ENCODE measurements around the gene CLEC1A.

Gene CLEC1A

GRCh38 chr12:10132850-10133370, 34.1 kb upstream of the CLEC1A start:
- no peak for TF ChIP-seq CTCF (IDR thresholded peaks at IDR 0.05; ENCODE audit: insufficient read depth, low read length, missing control alignments)
- POLR2A ChIA-PET: no interaction called here
- DNase-seq (ENCODE audit: low read depth, low spot score): no peak
- CTCF ChIA-PET: interaction anchor here (1.0 to 1.4 kb wide), 2 partner anchors 18 to 386 kb away, joined by 3 read pairs; no protein-coding TSS in a partner anchor
- H3K4me3 ChIP-seq (ENCODE audit: low read depth, low read length): no peak overlapping the region

GRCh38 chr12:10131111-10131690, 32.4 kb upstream of the CLEC1A start:
- no peak overlapping the region for H3K4me3 ChIP-seq (ENCODE audit: low read depth, low read length)
- no peak for TF ChIP-seq CTCF (IDR thresholded peaks at IDR 0.05; ENCODE audit: insufficient read depth, low read length, missing control alignments)
- ChIA-PET POLR2A (no interaction called here), CTCF (interaction anchor here (0.7 to 2.1 kb wide), 4 partner anchors 8 to 99 kb away, joined by 3 to 10 read pairs (median 4); no protein-coding TSS in a partner anchor)
- DNase-seq (ENCODE audit: low read depth, low spot score): no peak

GRCh38 chr12:10130042-10130441, 31.3 kb upstream of the CLEC1A start, which contains the start of gene CLEC7A:
TSS of gene CLEC7A (minus strand) at chr12:10130199. CDS start at chr12:10130082, 117 bp downstream.
- ChIA-PET POLR2A (no interaction called here), CTCF (interaction anchor here (1.1 to 2.1 kb wide), 3 partner anchors 9 to 30 kb away, joined by 3 to 10 read pairs (median 3); no protein-coding TSS in a partner anchor)
- DNase-seq (ENCODE audit: low read depth, low spot score): no peak
- no peak for TF ChIP-seq CTCF (IDR thresholded peaks at IDR 0.05; ENCODE audit: insufficient read depth, low read length, missing control alignments)
- H3K4me3 ChIP-seq (ENCODE audit: low read depth, low read length): no peak within 1 kb of the TSS

GRCh38 chr12:10128687-10129086, 29.9 kb upstream of the CLEC1A start:
- ChIA-PET CTCF (no interaction called here), POLR2A (no interaction called here)
- no peak for DNase-seq (ENCODE audit: low read depth, low spot score)
- no peak for TF ChIP-seq CTCF (IDR thresholded peaks at IDR 0.05; ENCODE audit: insufficient read depth, low read length, missing control alignments)
- no peak overlapping the region for H3K4me3 ChIP-seq (ENCODE audit: low read depth, low read length)

- no peak for TF ChIP-seq CTCF (IDR thresholded peaks at IDR 0.05; ENCODE audit: insufficient read depth, low read length, missing control alignments)
- H3K4me3 ChIP-seq (ENCODE audit: low read depth, low read length): no peak overlapping the region
- CTCF ChIA-PET: interaction anchor here (0.5 to 0.9 kb wide), 2 partner anchors 34 to 116 kb away, joined by 3 read pairs; no protein-coding TSS in a partner anchor
- POLR2A ChIA-PET: no interaction called here
- no peak for DNase-seq (ENCODE audit: low read depth, low spot score)
These were observed 27.6 kb upstream of the CLEC1A start for GRCh38 chr12:10126413-10126812.

GRCh38 chr12:10122689-10123088, 23.9 kb upstream of the CLEC1A start:
- ChIA-PET CTCF (no interaction called here), POLR2A (no interaction called here)
- no peak for DNase-seq (ENCODE audit: low read depth, low spot score)
- no peak for TF ChIP-seq CTCF (IDR thresholded peaks at IDR 0.05; ENCODE audit: insufficient read depth, low read length, missing control alignments)
- no peak overlapping the region for H3K4me3 ChIP-seq (ENCODE audit: low read depth, low read length)
